GM23338 (cell line): ENCODE data around the gene SSNA1. TPM values are rescaled to one million over a fixed set of nuclear protein-coding genes. Genes with fewer than 3 reads are reported as not detected.

Experiments
- ATAC-seq: fragments of 200-7000 bp; cut with Tn5 transposase; 3 replicates; pipeline ENCODE4 v1.9.1; 2020
- DNase-seq: peaks from one replicate; pipeline ENCODE4 v3.0.0-alpha.2; 2015; ENCODE audit warnings: low spot score
- H2AFZ ChIP-seq: fragments of 200-600 bp; sonication (generic); 2 replicates; pipeline ENCODE4 v1.8.0; 2016; ENCODE audit warnings: antibody characterized with exemption, mild to moderate bottlenecking, moderate library complexity
- H3F3A ChIP-seq: fragments of 200-600 bp; sonication (generic); replicated peaks from 2 replicates; pipeline ENCODE4 v1.8.0; 2017; ENCODE audit warnings: antibody characterized with exemption, mixed run types, low read depth
- H3K27ac ChIP-seq: fragments of 200-600 bp; sonication (generic); 2 replicates; pipeline ENCODE4 v1.6.1; 2016; ENCODE audit warnings: low read depth
- H3K27me3 ChIP-seq: fragments of 200-600 bp; sonication (generic); 2 replicates; pipeline ENCODE4 v1.8.0; 2016; ENCODE audit warnings: mild to moderate bottlenecking, mixed run types, moderate library complexity; ENCODE audit not compliant: insufficient read depth
- H3K36me3 ChIP-seq: fragments of 200-600 bp; sonication (generic); 2 replicates; pipeline ENCODE4 v1.8.0; 2016; ENCODE audit warnings: mild to moderate bottlenecking; ENCODE audit not compliant: insufficient read depth
- H3K4me1 ChIP-seq: fragments of 200-600 bp; sonication (generic); 2 replicates; pipeline ENCODE4 v1.8.0; 2016; ENCODE audit warnings: mild to moderate bottlenecking, moderate library complexity; ENCODE audit not compliant: insufficient read depth
- H3K4me2 ChIP-seq: fragments of 200-600 bp; sonication (generic); 2 replicates; pipeline ENCODE4 v1.7.1; 2017; ENCODE audit warnings: mixed run types
- H3K4me3 ChIP-seq: fragments of 200-600 bp; sonication (generic); 2 replicates; pipeline ENCODE4 v1.6.1; 2016; ENCODE audit warnings: mixed run types
- H3K79me2 ChIP-seq: fragments of 200-600 bp; sonication (generic); replicated peaks from 2 replicates; pipeline ENCODE4 v1.8.0; 2017; ENCODE audit warnings: mild to moderate bottlenecking; ENCODE audit not compliant: insufficient read depth
- H3K9me2 ChIP-seq: fragments of 200-600 bp; sonication (generic); 2 replicates; pipeline ENCODE4 v1.8.0; 2017; ENCODE audit not compliant: insufficient read depth
- H4K20me1 ChIP-seq: fragments of 200-600 bp; sonication (generic); replicated peaks from 2 replicates; pipeline ENCODE4 v1.8.0; 2017; ENCODE audit warnings: mild to moderate bottlenecking; ENCODE audit not compliant: insufficient read depth
- H3K27ac Mint-ChIP-seq: 2 replicates; pipeline ENCODE4 v1.8.0; 2020; ENCODE audit warnings: inconsistent platforms, mild to moderate bottlenecking, moderate library complexity, mixed read lengths
- H3K27me3 Mint-ChIP-seq: 3 replicates; pipeline ENCODE4 v1.8.0; 2022; ENCODE audit warnings: low read depth, mild to moderate bottlenecking, moderate library complexity, mixed read lengths, inconsistent platforms; ENCODE audit not compliant: insufficient read depth, poor library complexity
- H3K36me3 Mint-ChIP-seq: 3 replicates; pipeline ENCODE4 v1.8.0; 2021; ENCODE audit warnings: low read depth, mild to moderate bottlenecking, inconsistent platforms, moderate library complexity, mixed read lengths
- H3K4me1 Mint-ChIP-seq: 3 replicates; pipeline ENCODE4 v1.8.0; 2020; ENCODE audit warnings: mild to moderate bottlenecking, inconsistent platforms, mixed read lengths
- H3K4me3 Mint-ChIP-seq: 3 replicates; pipeline ENCODE4 v1.8.0; 2021; ENCODE audit warnings: moderate library complexity, mild to moderate bottlenecking, inconsistent platforms, mixed read lengths
- H3K9me3 Mint-ChIP-seq: 3 replicates; pipeline ENCODE4 v1.8.0; 2020; ENCODE audit warnings: moderate library complexity, mild to moderate bottlenecking, inconsistent platforms, mixed read lengths
- CREB1 ChIP-seq: fragments of 250-450 bp; sonication (Bioruptor Pico); IDR thresholded peaks from 2 replicates; pipeline ENCODE4 v1.5.0; 2020; ENCODE audit warnings: low read depth, mild to moderate bottlenecking, moderate library complexity
- CTCF ChIP-seq, 2 experiments: fragments of 200-600 bp in 1 of 2; sonication (generic) in 1 of 2; conservative IDR thresholded peaks; 2 replicates each; pipeline versions ENCODE4 v1.5.1 to v1.6.1; 2016 to 2017; ENCODE audit warnings: antibody characterized with exemption in 2 of 2, low read depth in 2 of 2, mild to moderate bottlenecking in 2 of 2, moderate library complexity in 1 of 2
- ETS1 ChIP-seq: IDR thresholded peaks from 2 replicates; pipeline ENCODE4 v1.6.1; 2016; ENCODE audit warnings: antibody characterized with exemption
- EZH2 ChIP-seq: fragments of 200-600 bp; sonication (generic); IDR thresholded peaks from one replicate; pipeline ENCODE4 v1.8.0; 2017; ENCODE audit warnings: antibody characterized with exemption, mild to moderate bottlenecking, low read depth; ENCODE audit not compliant: unreplicated experiment
- EZH2phosphoT487 ChIP-seq: fragments of 200-600 bp; sonication (generic); IDR thresholded peaks from one replicate; pipeline ENCODE4 v1.8.1; 2018; ENCODE audit warnings: antibody characterized with exemption; ENCODE audit not compliant: unreplicated experiment
- JUNB ChIP-seq: IDR thresholded peaks from one replicate; pipeline ENCODE4 v1.6.1; 2016; ENCODE audit warnings: antibody characterized with exemption; ENCODE audit not compliant: unreplicated experiment
- NANOG ChIP-seq: IDR thresholded peaks from 2 replicates; pipeline ENCODE4 v1.6.1; 2016; ENCODE audit warnings: antibody characterized with exemption, borderline replicate concordance
- ZNF114 ChIP-seq: fragments of 250-450 bp; sonication (Bioruptor Pico); IDR thresholded peaks from 2 replicates; pipeline ENCODE4 v1.5.0; 2020; ENCODE audit warnings: mild to moderate bottlenecking, moderate library complexity
- ZNF331 ChIP-seq: fragments of 250-450 bp; sonication (Bioruptor Pico); IDR thresholded peaks from 2 replicates; pipeline ENCODE4 v1.5.0; 2020; ENCODE audit warnings: low read depth, mild to moderate bottlenecking, moderate library complexity
- polyA plus RNA-seq: library from polyadenylated mRNA; unstranded; fragments of >200 nt; fragmentation: Nextera tagmentation; extraction: Ambion mirVana; gene quantifications from 2 replicates; pipeline ENCODE4 v1.2.1, GENCODE V29; 2016
- total RNA-seq: library from RNA; depleted of rRNA; stranded (reverse); fragments of >200 nt; shearing (Covaris generic); gene quantifications from 2 replicates; pipeline ENCODE4 v1.2.3, GENCODE V29; 2014

Gene SSNA1
- total and polyA plus RNA-seq, 2 experiments from 2014 or later: 132 to 154 TPM

- TF ChIP-seq JUNB: no peak
- TF ChIP-seq CREB1 (CRISPR knock-in tag): no peak
- TF ChIP-seq EZH2: no peak
- TF ChIP-seq ETS1: no peak
- no peak for TF ChIP-seq CTCF (conservative IDR thresholded peaks at IDR 0.05; ENCODE audit: low read depth in 2 of 2)
- TF ChIP-seq ZNF331: no peak
Observed at GRCh38 chr9:137167747-137168572, 20.5 kb upstream of the SSNA1 start (continued).

GRCh38 chr9:137168573-137168903 lies 19.9 kb upstream of the SSNA1 start:
- peaks cover 5% of the 10 kb centered on the region; the same call in 2 of the 3 replicates for H3K4me1 Mint-ChIP-seq
- DNase-seq (peak; percentile 23), ATAC-seq (peak; percentile 1; the same call in 2 of the 3 replicates)
- Histone ChIP-seq H3K9me2 (no peaks in the 10 kb centered on the region), H3K36me3 (no peaks in the 10 kb centered on the region), H3K4me1 (no peaks in the 10 kb centered on the region; the same call in 1 of the 2 replicates), H4K20me1 (no peaks in the 10 kb centered on the region), H3K27ac (no peak overlapping the region), H2AFZ (peak overlapping the region; percentile 69; the same call in 1 of the 2 replicates), H3K79me2 (no peaks in the 10 kb centered on the region), H3K27me3 (peaks cover 70% of the 10 kb centered on the region), H3K4me2 (peak overlapping the region; percentile 82), H3F3A (no peaks in the 10 kb centered on the region), H3K4me3 (peak overlapping the region; percentile 55)
- peak overlapping the region; percentile 55; the same call in 2 of the 3 replicates for H3K4me3 Mint-ChIP-seq
- H3K36me3 Mint-ChIP-seq: no peaks in the 10 kb centered on the region
- no peak for TF ChIP-seq NANOG
- TF ChIP-seq EZH2phosphoT487: peak; percentile 26
- no peak for TF ChIP-seq ZNF331
- peak; percentile 69 for TF ChIP-seq EZH2
- no peak for TF ChIP-seq ZNF114 (CRISPR knock-in tag)
- no peak overlapping the region for H3K27ac Mint-ChIP-seq
- H3K9me3 Mint-ChIP-seq: no peaks in the 10 kb centered on the region
- peaks cover 66% of the 10 kb centered on the region for H3K27me3 Mint-ChIP-seq
